Adipose tissue (tissue), 3 donors: ENCODE results near the gene TSPAN14. TPM values are rescaled to one million over a fixed set of nuclear protein-coding genes. Genes with fewer than 3 reads are reported as not detected.

Source experiments
- polyA plus RNA-seq, 3 donors: library from polyadenylated mRNA; stranded (reverse); fragments of 200-250 nt; gene quantifications; one replicate each; pipeline ENCODE4 v1.2.3, GENCODE V29; 2013
- donor health status: healthy with polysubstance abuse.
- donor health status: Bipolar disorder and iron deficiency.
- donor health status: healthy.

Gene TSPAN14
- polyA plus RNA-seq, 3 donors: 29.5 to 82.7 (median 36.2) TPM

Other genes with a start within 250 kb of the TSPAN14 start
- 100 to 1,000 TPM in 2 of 3 donors, 10 to 100 TPM in 1; 64.4 to 125 (median 117) TPM for gene ANXA11, start 248.8 kb upstream of the TSPAN14 start, polyA plus RNA-seq
- gene MAT1A, start 164.7 kb upstream of the TSPAN14 start, polyA plus RNA-seq: 1 to 10 TPM in 1 of 3 donors, under 1 TPM in 1, not detected in 1; 0.11 to 4.4 TPM
- gene DYDC1, start 97.6 kb upstream of the TSPAN14 start, polyA plus RNA-seq: not detected
- under 1 TPM in 1 of 3 donors, not detected in 2; 0.07 TPM for gene DYDC2, start 97.5 kb upstream of the TSPAN14 start, polyA plus RNA-seq
- 100 to 1,000 TPM in 2 of 3 donors, 10 to 100 TPM in 1; 68.8 to 543 (median 243) TPM for gene PRXL2A, start 45.8 kb upstream of the TSPAN14 start, polyA plus RNA-seq
- gene SH2D4B, start 83.6 kb downstream of the TSPAN14 start, polyA plus RNA-seq: under 1 TPM in 1 of 3 donors, not detected in 2; 0.04 TPM